Liver (tissue), 9 donors: ENCODE results near the gene NABP2. TPM values are rescaled to one million over a fixed set of nuclear protein-coding genes. Genes with fewer than 3 reads are reported as not detected.

ENCODE experiments used
- DNase-seq: peaks from one replicate; pipeline ENCODE4 v3.0.0-alpha.2; 2017; ENCODE audit warnings: low spot score
- H3K27ac ChIP-seq, 2 donors: one replicate each; pipeline ENCODE4 v1.7.0; 2013; ENCODE audit warnings: inconsistent platforms in 2 of 2, low read length in 2 of 2, control low read depth in 1 of 2, low read depth in 1 of 2, mild to moderate bottlenecking in 1 of 2
- H3K27me3 ChIP-seq, 4 donors: one replicate each; pipeline versions ENCODE4 v1.6.1 to v1.7.0; 2013; ENCODE audit warnings: low read length in 3 of 4, inconsistent platforms in 1 of 4, mild to moderate bottlenecking in 1 of 4, moderate library complexity in 1 of 4; ENCODE audit not compliant: control insufficient read depth in 4 of 4, insufficient read depth in 4 of 4
- H3K36me3 ChIP-seq, 4 donors: one replicate each; pipeline versions ENCODE4 v1.6.1 to v1.7.0; 2013; ENCODE audit warnings: low read length in 3 of 4, mild to moderate bottlenecking in 3 of 4, low read depth in 1 of 4, moderate library complexity in 1 of 4; ENCODE audit not compliant: control insufficient read depth in 4 of 4, insufficient read depth in 3 of 4
- H3K4me1 ChIP-seq, 4 donors: one replicate each; pipeline versions ENCODE4 v1.6.1 to v1.7.0; 2013; ENCODE audit warnings: low read length in 3 of 4, mild to moderate bottlenecking in 3 of 4, moderate library complexity in 1 of 4; ENCODE audit not compliant: control insufficient read depth in 4 of 4, insufficient read depth in 4 of 4
- H3K4me3 ChIP-seq, 3 donors: one replicate each; pipeline versions ENCODE4 v1.6.1 to v1.7.0; 2013; ENCODE audit warnings: low read length in 3 of 3, control low read depth in 1 of 3, low read depth in 1 of 3, mild to moderate bottlenecking in 1 of 3
- H3K9ac ChIP-seq, 2 donors: one replicate each; pipeline ENCODE4 v1.7.0; 2013; ENCODE audit warnings: low read length in 2 of 2, mild to moderate bottlenecking in 2 of 2, moderate library complexity in 2 of 2, control low read depth in 1 of 2, low read depth in 1 of 2
- H3K9me3 ChIP-seq, 4 donors: one replicate each; pipeline versions ENCODE4 v1.6.1 to v1.7.0; 2013; ENCODE audit warnings: low read length in 3 of 4; ENCODE audit not compliant: control insufficient read depth in 4 of 4
- ATF3 ChIP-seq: IDR thresholded peaks from 2 replicates; pipeline ENCODE4 v1.6.1; 2016; ENCODE audit warnings: antibody characterized with exemption
- CTCF ChIP-seq: fragments of 150-350 bp; IDR thresholded peaks from 2 replicates; pipeline ENCODE4 v1.5.1; 2017; ENCODE audit warnings: improper control_type of control experiment, low read depth, low read length; ENCODE audit not compliant: missing input control
- EGR1 ChIP-seq, 2 donors: IDR thresholded peaks; 2 replicates each; pipeline ENCODE4 v1.6.1; 2016 to 2018; ENCODE audit warnings: antibody characterized with exemption in 2 of 2, low read depth in 2 of 2
- FOXA1 ChIP-seq: IDR thresholded peaks from 2 replicates; pipeline ENCODE4 v1.6.1; 2016; ENCODE audit warnings: antibody characterized with exemption
- GABPA ChIP-seq, 2 donors: IDR thresholded peaks in 1 of 2; conservative IDR thresholded peaks in 1 of 2; 2 replicates each; pipeline ENCODE4 v1.6.1; 2016; ENCODE audit warnings: antibody characterized with exemption in 2 of 2, mild to moderate bottlenecking in 1 of 2, moderate library complexity in 1 of 2
- HNF4A ChIP-seq, 2 donors: conservative IDR thresholded peaks; 2 replicates each; pipeline ENCODE4 v1.6.1; 2016; ENCODE audit warnings: antibody characterized with exemption in 2 of 2, mild to moderate bottlenecking in 2 of 2
- JUND ChIP-seq, 2 donors: IDR thresholded peaks; 2 replicates each; pipeline ENCODE4 v1.6.1; 2016; ENCODE audit warnings: antibody characterized with exemption in 2 of 2
- MAX ChIP-seq: IDR thresholded peaks from 2 replicates; pipeline ENCODE4 v1.6.1; 2016; ENCODE audit warnings: antibody characterized with exemption
- NR2F2 ChIP-seq: IDR thresholded peaks from 2 replicates; pipeline ENCODE4 v1.6.1; 2016; ENCODE audit warnings: antibody characterized with exemption
- RAD21 ChIP-seq, 2 donors: IDR thresholded peaks; 2 replicates each; pipeline ENCODE4 v1.6.1; 2016; ENCODE audit warnings: antibody characterized with exemption in 2 of 2, mild to moderate bottlenecking in 2 of 2
- REST ChIP-seq: IDR thresholded peaks from 2 replicates; pipeline ENCODE4 v1.6.1; 2016; ENCODE audit warnings: antibody characterized with exemption, mild to moderate bottlenecking
- SP1 ChIP-seq: IDR thresholded peaks from 2 replicates; pipeline ENCODE4 v1.6.1; 2018; ENCODE audit warnings: antibody characterized with exemption, mild to moderate bottlenecking
- TAF1 ChIP-seq: conservative IDR thresholded peaks from 2 replicates; pipeline ENCODE4 v1.6.1; 2016; ENCODE audit warnings: antibody characterized with exemption, mild to moderate bottlenecking
- YY1 ChIP-seq: IDR thresholded peaks from 2 replicates; pipeline ENCODE4 v1.6.1; 2016; ENCODE audit warnings: antibody characterized with exemption, mild to moderate bottlenecking
- ZBTB33 ChIP-seq: IDR thresholded peaks from 2 replicates; pipeline ENCODE4 v1.6.1; 2016; ENCODE audit warnings: antibody characterized with exemption
- WGBS: extraction: QIAGEN DNeasy Blood & Tissue Kit; methylation state at CpG from one replicate; pipeline ENCODE4 v1.1.7; 2013; 5-methylcytosine and 5-hydroxymethylcytosine counted together
- polyA plus RNA-seq, 2 donors: library from polyadenylated mRNA; stranded (reverse) in 1 of 2; unstranded in 1 of 2; fragments of 200-250 nt in 1 of 2; fragments of >200 nt in 1 of 2; fragmentation: Nextera tagmentation in 1 of 2; extraction: Ambion mirVana in 1 of 2; gene quantifications; one replicate each; pipeline versions ENCODE4 v1.2.1 to v1.2.3, GENCODE V29; 2013 to 2015
- total RNA-seq, 2 donors: library from RNA; depleted of rRNA; stranded (reverse); fragments of >200 nt; gene quantifications; one replicate each; pipeline ENCODE4 v1.2.3, GENCODE V29; 2014
- donor health status: healthy.
- donor health status: healthy.
- donor health status: healthy.
- donor health status: healthy.
- donor health status: healthy.

NABP2 gene
- total and polyA plus RNA-seq, 4 donors = 10.8 to 14.5 (median 12.6) TPM

GRCh38 chr12:56257071-56257470, 32.9 kb downstream of the NABP2 start:
- Histone ChIP-seq H3K4me1 (peaks cover 1 to 20% (median 15%) of the 10 kb centered on the region in 4 donors), H3K36me3 (peaks cover 8 to 33% (median 24%) of the 10 kb centered on the region in 4 donors), H3K27ac (no peak overlapping the region), H3K27me3 (no peaks in the 10 kb centered on the region), H3K4me3 (peak overlapping the region in 1 of 3 donors; percentile 81), H3K9me3 (no peaks in the 10 kb centered on the region), H3K9ac (no peak overlapping the region)
- TF ChIP-seq REST = no peak
- TF ChIP-seq ZBTB33 = no peak
- TF ChIP-seq SP1 = no peak
- no peak for TF ChIP-seq TAF1
- TF ChIP-seq FOXA1 = no peak
- no peak for TF ChIP-seq HNF4A (conservative IDR thresholded peaks at IDR 0.05)
- TF ChIP-seq ATF3 = no peak
- TF ChIP-seq GABPA (IDR thresholded peaks at IDR 0.05 in 1 of 2, conservative IDR thresholded peaks at IDR 0.05 in 1 of 2) = no peak
- TF ChIP-seq MAX = no peak
- no peak for TF ChIP-seq JUND (IDR thresholded peaks at IDR 0.05)
- no peak for TF ChIP-seq CTCF
- no peak for DNase-seq
- WGBS = 79% methylated on average over 8 of the region's 8 CpGs

- peak overlapping the region; percentile 56 to 81 (median 61) for H3K4me3 ChIP-seq
- peaks cover 8 to 28% (median 20%) of the 10 kb centered on the region in 4 donors for H3K36me3 ChIP-seq
- peak overlapping the region; percentile 2 to 52 for H3K9ac ChIP-seq
- H3K4me1 ChIP-seq = peaks cover 1 to 20% (median 15%) of the 10 kb centered on the region in 4 donors
- 2% methylated on average over 27 of the region's 27 CpGs for WGBS
- TF ChIP-seq REST (no peak), TAF1 (no peak), RAD21 (IDR thresholded peaks at IDR 0.05) (no peak), GABPA (IDR thresholded peaks at IDR 0.05 in 1 of 2, conservative IDR thresholded peaks at IDR 0.05 in 1 of 2) (no peak), YY1 (no peak), SP1 (no peak), MAX (no peak), NR2F2 (no peak), EGR1 (IDR thresholded peaks at IDR 0.05; ENCODE audit: low read depth in 2 of 2) (no peak), JUND (IDR thresholded peaks at IDR 0.05) (no peak), FOXA1 (no peak)
- no peaks in the 10 kb centered on the region for H3K27me3 ChIP-seq
- DNase-seq = no peak
- peak overlapping the region in 1 of 2 donors; percentile 63 for H3K27ac ChIP-seq
- no peaks in the 10 kb centered on the region for H3K9me3 ChIP-seq
These were observed 33.4 kb downstream of the NABP2 start for GRCh38 chr12:56257491-56258067.
